Measurements from ENCODE around the gene RADIL.

RADIL gene

GRCh38 chr7:4824120-4824775 lies 59.3 kb downstream of the RADIL start:
- no peak overlapping the region for H3K4me3 ChIP-seq (ENCODE audit: low read depth, low read length)
- no peaks in the 10 kb centered on the region for H3K4me1 ChIP-seq (ENCODE audit: control insufficient read depth, insufficient read depth, low read length)
- H3K36me3 ChIP-seq (ENCODE audit: control insufficient read depth in 2 of 2, insufficient read depth in 1 of 2, low read length in 2 of 2), result no peaks in the 10 kb centered on the region
- H3K27ac ChIP-seq (ENCODE audit: extremely low read depth, low read depth, low read length), result no peak overlapping the region
- TF ChIP-seq ATF2 (tag by site-specific recombination; IDR thresholded peaks at IDR 0.05; ENCODE audit: low read depth) (no peak), ZFP3 (tag by site-specific recombination; IDR thresholded peaks at IDR 0.05; ENCODE audit: low read depth) (no peak), ZNF48 (tag by site-specific recombination; IDR thresholded peaks at IDR 0.05) (no peak), ZNF311 (tag by site-specific recombination; IDR thresholded peaks at IDR 0.05; ENCODE audit: borderline replicate concordance) (no peak), SP3 (tag by site-specific recombination; IDR thresholded peaks at IDR 0.05) (no peak), ZNF398 (tag by site-specific recombination; IDR thresholded peaks at IDR 0.05) (no peak), ZNF23 (tag by site-specific recombination; IDR thresholded peaks at IDR 0.05; ENCODE audit: borderline replicate concordance) (no peak), ZNF629 (tag by site-specific recombination; IDR thresholded peaks at IDR 0.05) (no peak), ZNF830 (tag by site-specific recombination; IDR thresholded peaks at IDR 0.05; ENCODE audit: low read depth) (no peak), YY1 (tag by site-specific recombination; IDR thresholded peaks at IDR 0.05) (no peak), BCL6B (tag by site-specific recombination; IDR thresholded peaks at IDR 0.05) (no peak), EGR2 (tag by site-specific recombination; IDR thresholded peaks at IDR 0.05; ENCODE audit: low read depth) (no peak), ZNF521 (tag by site-specific recombination; IDR thresholded peaks at IDR 0.05) (no peak), ZNF623 (tag by site-specific recombination; IDR thresholded peaks at IDR 0.05) (no peak)
- ChIA-PET CTCF (interaction anchor here (1.2 to 2.1 kb wide), 2 partner anchors 15 to 59 kb away, joined by 3 to 7 read pairs; partner anchors contain the start of gene RADIL), POLR2A (no interaction called here)
- no peaks in the 10 kb centered on the region for H3K9me3 ChIP-seq (ENCODE audit: control insufficient read depth, insufficient read depth, low read depth, low read length)

- POLR2A ChIA-PET, result no interaction called here
- no peaks in the 10 kb centered on the region for H3K4me1 ChIP-seq (ENCODE audit: control insufficient read depth, insufficient read depth, low read length)
- CTCF ChIA-PET, result interaction anchor here (0.6 to 1.2 kb wide), 2 partner anchors 15 to 17 kb away, joined by 3 to 4 read pairs; no protein-coding TSS in a partner anchor
Observed at GRCh38 chr7:4823441-4824119, 59.9 kb downstream of the RADIL start.

More at GRCh38 chr7:4823441-4824119, 59.9 kb downstream of the RADIL start:
- H3K9me3 ChIP-seq (ENCODE audit: control insufficient read depth, insufficient read depth, low read depth, low read length), result no peaks in the 10 kb centered on the region
- H3K4me3 ChIP-seq (ENCODE audit: low read depth, low read length), result no peak overlapping the region
- H3K27ac ChIP-seq (ENCODE audit: extremely low read depth, low read depth, low read length), result no peak overlapping the region
- no peaks in the 10 kb centered on the region for H3K36me3 ChIP-seq (ENCODE audit: control insufficient read depth in 2 of 2, insufficient read depth in 1 of 2, low read length in 2 of 2)
- TF ChIP-seq ZBTB21 (tag by site-specific recombination; IDR thresholded peaks at IDR 0.05), result no peak
- TF ChIP-seq INSM2 (tag by site-specific recombination; IDR thresholded peaks at IDR 0.05), result no peak
- no peak for TF ChIP-seq RBAK (tag by site-specific recombination; IDR thresholded peaks at IDR 0.05)
- no peak for TF ChIP-seq ZNF621 (tag by site-specific recombination; IDR thresholded peaks at IDR 0.05)
- no peak for TF ChIP-seq ZNF174 (tag by site-specific recombination; IDR thresholded peaks at IDR 0.05)
- TF ChIP-seq GLIS1 (tag by site-specific recombination; IDR thresholded peaks at IDR 0.05), result no peak
- no peak for TF ChIP-seq ZNF214 (tag by site-specific recombination; IDR thresholded peaks at IDR 0.05; ENCODE audit: borderline replicate concordance)
- no peak for TF ChIP-seq ZNF266 (tag by site-specific recombination; IDR thresholded peaks at IDR 0.05; ENCODE audit: low read depth)
- no peak for TF ChIP-seq ZNF658 (tag by site-specific recombination; IDR thresholded peaks at IDR 0.05)
